HG02763 (cell line): ENCODE data around the gene SBF1.

Experiments used
- ATAC-seq: cut with Tn5 transposase; IDR thresholded peaks from one replicate; pipeline ENCODE4 v1.9.1; 2021; ENCODE audit warnings: mild to moderate bottlenecking, moderate library complexity; ENCODE audit not compliant: unreplicated experiment

Gene SBF1

GRCh38 chr22:50485221-50486131 is 10.6 kb upstream of the SBF1 start:
- no peak for ATAC-seq

- no peak for ATAC-seq
Observed at GRCh38 chr22:50483977-50484853, 9.4 kb upstream of the SBF1 start.

GRCh38 chr22:50483556-50483955 is 8.7 kb upstream of the SBF1 start:
- no peak for ATAC-seq

GRCh38 chr22:50483106-50483505 is 8.3 kb upstream of the SBF1 start:
- ATAC-seq: no peak

- ATAC-seq: no peak
Observed at GRCh38 chr22:50482107-50483074, 7.6 kb upstream of the SBF1 start.

- no peak for ATAC-seq
Observed at GRCh38 chr22:50481440-50482106, 6.7 kb upstream of the SBF1 start, which contains the start of gene ADM2. Gene ADM2, plus strand, starts transcription at chr22:50481543. Its CDS starts 305 bp downstream, at chr22:50481848.

- no peak for ATAC-seq
Observed at GRCh38 chr22:50481045-50481439, 6.2 kb upstream of the SBF1 start.

GRCh38 chr22:50479721-50480120 is 4.9 kb upstream of the SBF1 start:
- ATAC-seq: no peak

GRCh38 chr22:50477923-50478322 is 3.1 kb upstream of the SBF1 start:
- ATAC-seq: no peak

GRCh38 chr22:50476868-50477267 is 2.0 kb upstream of the SBF1 start:
- no peak for ATAC-seq

GRCh38 chr22:50475652-50476002 is 792 bp upstream of the SBF1 start:
- ATAC-seq: no peak

GRCh38 chr22:50473855-50474671 is 772 bp downstream of the SBF1 start:
- no peak for ATAC-seq

GRCh38 chr22:50473088-50473487 is 1.7 kb downstream of the SBF1 start:
- no peak for ATAC-seq

GRCh38 chr22:50471962-50472361 is 2.9 kb downstream of the SBF1 start:
- ATAC-seq: no peak

- ATAC-seq: no peak
Observed at GRCh38 chr22:50471197-50471847, 3.5 kb downstream of the SBF1 start.

GRCh38 chr22:50470491-50470890 is 4.3 kb downstream of the SBF1 start:
- ATAC-seq: no peak

- ATAC-seq: peak; percentile 58
Observed at GRCh38 chr22:50469377-50470305, 5.2 kb downstream of the SBF1 start.

- ATAC-seq: no peak
Observed at GRCh38 chr22:50468626-50469025, 6.2 kb downstream of the SBF1 start.
